ENCODE results near the gene TENT4A.
A peak's percentile ranks its signal among the peaks of the same experiment; 100 is the strongest.

TENT4A gene

GRCh38 chr5:6718718-6719117, 5.5 kb downstream of the TENT4A start:
- no peak for DNase-seq

- no peak for DNase-seq
Measured at GRCh38 chr5:6719417-6719816, 6.2 kb downstream of the TENT4A start.

- no peak for DNase-seq
Measured at GRCh38 chr5:6719896-6720560, 6.8 kb downstream of the TENT4A start.

GRCh38 chr5:6720561-6720921, 7.3 kb downstream of the TENT4A start:
- no peak for DNase-seq

- DNase-seq, result no peak
Measured at GRCh38 chr5:6721442-6721841, 8.2 kb downstream of the TENT4A start.

GRCh38 chr5:6722015-6722414, 8.8 kb downstream of the TENT4A start:
- DNase-seq, result no peak

- DNase-seq, result no peak
Measured at GRCh38 chr5:6723122-6723815, 10.0 kb downstream of the TENT4A start.

- no peak for DNase-seq
Measured at GRCh38 chr5:6723816-6724300, 10.6 kb downstream of the TENT4A start.

- no peak for DNase-seq
Measured at GRCh38 chr5:6724321-6724929, 11.2 kb downstream of the TENT4A start.

- no peak for DNase-seq
Measured at GRCh38 chr5:6725421-6725820, 12.2 kb downstream of the TENT4A start.

- no peak for DNase-seq
Measured at GRCh38 chr5:6726006-6726405, 12.8 kb downstream of the TENT4A start.

GRCh38 chr5:6727231-6727630, 14.0 kb downstream of the TENT4A start:
- DNase-seq, result no peak

GRCh38 chr5:6728011-6728794, 15.0 kb downstream of the TENT4A start:
- no peak for DNase-seq

- DNase-seq, result no peak
Measured at GRCh38 chr5:6728795-6729183, 15.6 kb downstream of the TENT4A start.

- peak; percentile 52 for DNase-seq
Measured at GRCh38 chr5:6729386-6730310, 16.4 kb downstream of the TENT4A start.

- DNase-seq, result peak; percentile 44
Measured at GRCh38 chr5:6730407-6730806, 17.2 kb downstream of the TENT4A start.

GRCh38 chr5:6730807-6731206, 17.6 kb downstream of the TENT4A start:
- DNase-seq, result no peak

- no peak for DNase-seq
Measured at GRCh38 chr5:6731465-6732237, 18.4 kb downstream of the TENT4A start.

GRCh38 chr5:6732634-6733410, 19.6 kb downstream of the TENT4A start:
- no peak for DNase-seq

- no peak for DNase-seq
Measured at GRCh38 chr5:6733411-6734242, 20.4 kb downstream of the TENT4A start.
